PC-3 (cell line): Measurements from ENCODE around the gene BRWD1. TPM values are rescaled to one million over a fixed set of nuclear protein-coding genes. Genes with fewer than 3 reads are reported as not detected.

Experiments
- ATAC-seq: fragments of 200-7000 bp; cut with Tn5 transposase; 2 replicates; pipeline ENCODE4 v1.9.1; 2020; ENCODE audit warnings: mild to moderate bottlenecking, moderate library complexity
- BruUV-seq: library from RNA; stranded (reverse); fragments of 400-500 nt; replicated peaks from 2 replicates; lab custom pipeline; 2021; lab: Mats Ljungman, UMichigan
- CTCF ChIA-PET: fragments of 300-600 bp; sonication (Branson Sonifier 250); formaldehyde crosslinking; loops from one replicate; lab custom pipeline; 2022; ENCODE audit warnings: antibody characterized with exemption; lab: Charles Lee
- POLR2A ChIA-PET: fragments of 300-600 bp; sonication (Branson Sonifier 250); formaldehyde crosslinking; loops from one replicate; lab custom pipeline; 2022; ENCODE audit warnings: antibody characterized with exemption; ENCODE audit not compliant: unreplicated experiment; lab: Charles Lee
- DNase-seq: peaks from one replicate; pipeline ENCODE4 v3.0.0-alpha.2; 2015
- H2AFZ ChIP-seq: fragments of 300-600 bp; sonication (generic); 2 replicates; pipeline ENCODE4 v1.6.0; 2016; ENCODE audit warnings: antibody characterized with exemption, low read length
- H3F3A ChIP-seq: fragments of 300-600 bp; sonication (generic); one replicate; pipeline ENCODE4 v1.6.0; 2017; ENCODE audit warnings: antibody characterized with exemption, low read length, control low read depth, mild to moderate bottlenecking; ENCODE audit not compliant: unreplicated experiment
- H3K27ac ChIP-seq: fragments of 300-600 bp; sonication (generic); 2 replicates; pipeline ENCODE4 v1.5.1; 2016; ENCODE audit warnings: mild to moderate bottlenecking, low read length
- H3K27me3 ChIP-seq: fragments of 300-600 bp; sonication (generic); 2 replicates; pipeline ENCODE4 v1.6.1; 2016; ENCODE audit warnings: low read length, mixed read lengths
- H3K36me3 ChIP-seq: fragments of 300-600 bp; sonication (generic); 2 replicates; pipeline ENCODE4 v1.6.1; 2016; ENCODE audit warnings: low read depth, mixed run types, low read length, mixed read lengths
- H3K4me1 ChIP-seq: fragments of 300-600 bp; sonication (generic); 2 replicates; pipeline ENCODE4 v1.5.1; 2016; ENCODE audit warnings: low read length; ENCODE audit not compliant: insufficient read depth
- H3K4me2 ChIP-seq: fragments of 300-600 bp; sonication (generic); 2 replicates; pipeline ENCODE4 v1.6.0; 2016; ENCODE audit warnings: low read length
- H3K4me3 ChIP-seq: fragments of 300-600 bp; sonication (generic); 2 replicates; pipeline ENCODE4 v1.5.1; 2016; ENCODE audit warnings: mild to moderate bottlenecking, low read length, mixed read lengths
- H3K79me2 ChIP-seq: fragments of 300-600 bp; sonication (generic); 2 replicates; pipeline ENCODE4 v1.6.1; 2017; ENCODE audit warnings: low read length, mixed read lengths
- H3K9ac ChIP-seq: fragments of 300-600 bp; sonication (generic); 2 replicates; pipeline ENCODE4 v1.6.0; 2016; ENCODE audit warnings: mild to moderate bottlenecking, low read length
- H3K9me2 ChIP-seq: fragments of 300-600 bp; sonication (generic); replicated peaks from 2 replicates; pipeline ENCODE4 v1.6.1; 2016; ENCODE audit warnings: mixed run types, low read length, mixed read lengths
- H3K9me3 ChIP-seq: fragments of 300-600 bp; sonication (generic); 2 replicates; pipeline ENCODE4 v1.6.1; 2016; ENCODE audit warnings: low read length, mixed read lengths
- H4K20me1 ChIP-seq: fragments of 300-600 bp; sonication (generic); 2 replicates; pipeline ENCODE4 v1.6.1; 2016; ENCODE audit warnings: low read length, mixed read lengths
- EZH2 ChIP-seq: fragments of 300-600 bp; sonication (generic); IDR thresholded peaks from one replicate; pipeline ENCODE4 v1.6.1; 2017; ENCODE audit warnings: antibody characterized with exemption, mild to moderate bottlenecking, low read length; ENCODE audit not compliant: unreplicated experiment
- EZH2phosphoT487 ChIP-seq: fragments of 300-600 bp; sonication (generic); IDR thresholded peaks from 2 replicates; pipeline ENCODE4 v1.6.1; 2018; ENCODE audit warnings: mild to moderate bottlenecking, antibody characterized with exemption, low read length, borderline replicate concordance
- intact Hi-C: fragments of 100-400 bp; cut with micrococcal nuclease; formaldehyde crosslinking; loops from 2 replicates; pipeline ENCODE4 v1.9.0; 2023
- total RNA-seq: library from RNA; depleted of rRNA; stranded (reverse); fragments of >200 nt; gene quantifications from 2 replicates; pipeline ENCODE4 v1.2.3, GENCODE V29; 2014
- TF ChIP-seq, protein P1 (sequence below): fragments of 300-600 bp; sonication (generic); conservative IDR thresholded peaks from 2 replicates; pipeline ENCODE4 v1.5.1; 2017; ENCODE audit warnings: antibody characterized with exemption, low read depth, mild to moderate bottlenecking, low read length

BRWD1 gene
- total RNA-seq, 1 experiment from 2014 or later, result 29.3 TPM

DNA sequence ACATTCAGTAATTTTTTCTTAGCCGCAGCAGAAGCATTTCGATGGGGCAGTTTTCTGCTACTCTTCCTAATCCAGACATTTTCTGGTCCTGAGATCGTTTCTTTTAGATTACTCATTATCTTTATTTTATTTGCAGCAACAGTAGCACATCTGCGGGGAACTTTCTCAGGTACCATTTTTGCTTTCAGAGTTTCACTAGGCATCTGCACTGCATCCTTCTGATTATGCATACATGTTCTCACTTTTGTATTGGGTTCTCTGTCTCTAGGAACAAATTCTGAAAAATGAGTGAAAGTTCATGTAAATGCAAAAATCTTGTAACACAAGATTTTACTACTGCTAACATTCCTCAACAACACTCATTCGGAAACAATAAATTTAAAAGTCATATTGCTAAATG lies 126.3 kb downstream of the BRWD1 start:
- no peak overlapping the region for H3K27ac ChIP-seq
- H3K27me3 ChIP-seq, result no peaks in the 10 kb centered on the region
- peaks cover 9% of the 10 kb centered on the region; the same call in 1 of the 2 replicates for H3K4me1 ChIP-seq
- POLR2A ChIA-PET, result no interaction called here
- H2AFZ ChIP-seq, result no peak overlapping the region
- no peak overlapping the region for H3K4me3 ChIP-seq
- ATAC-seq, result no peak
- peaks cover 10% of the 10 kb centered on the region for H3K79me2 ChIP-seq
- H3K4me2 ChIP-seq, result no peak overlapping the region
- DNase-seq, result no peak
- H4K20me1 ChIP-seq, result peaks cover 3% of the 10 kb centered on the region; the same call in 1 of the 2 replicates
- no peaks in the 10 kb centered on the region for H3K9me3 ChIP-seq
- H3K36me3 ChIP-seq, result 0 out of 2 replicates have a peak, but pooled peaks cover 5% of the 10 kb centered on the region
- no peaks in the 10 kb centered on the region for H3F3A ChIP-seq
- no peaks in the 10 kb centered on the region for H3K9me2 ChIP-seq
- TF ChIP-seq, protein P1, sequence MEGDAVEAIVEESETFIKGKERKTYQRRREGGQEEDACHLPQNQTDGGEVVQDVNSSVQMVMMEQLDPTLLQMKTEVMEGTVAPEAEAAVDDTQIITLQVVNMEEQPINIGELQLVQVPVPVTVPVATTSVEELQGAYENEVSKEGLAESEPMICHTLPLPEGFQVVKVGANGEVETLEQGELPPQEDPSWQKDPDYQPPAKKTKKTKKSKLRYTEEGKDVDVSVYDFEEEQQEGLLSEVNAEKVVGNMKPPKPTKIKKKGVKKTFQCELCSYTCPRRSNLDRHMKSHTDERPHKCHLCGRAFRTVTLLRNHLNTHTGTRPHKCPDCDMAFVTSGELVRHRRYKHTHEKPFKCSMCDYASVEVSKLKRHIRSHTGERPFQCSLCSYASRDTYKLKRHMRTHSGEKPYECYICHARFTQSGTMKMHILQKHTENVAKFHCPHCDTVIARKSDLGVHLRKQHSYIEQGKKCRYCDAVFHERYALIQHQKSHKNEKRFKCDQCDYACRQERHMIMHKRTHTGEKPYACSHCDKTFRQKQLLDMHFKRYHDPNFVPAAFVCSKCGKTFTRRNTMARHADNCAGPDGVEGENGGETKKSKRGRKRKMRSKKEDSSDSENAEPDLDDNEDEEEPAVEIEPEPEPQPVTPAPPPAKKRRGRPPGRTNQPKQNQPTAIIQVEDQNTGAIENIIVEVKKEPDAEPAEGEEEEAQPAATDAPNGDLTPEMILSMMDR, result no peak
- TF ChIP-seq EZH2phosphoT487 (no peak), EZH2 (no peak)
- no peak overlapping the region for H3K9ac ChIP-seq
- intact Hi-C loops, result loop anchor here (10.0 kb wide), 1 partner anchor 198 kb away; a partner anchor contains a TSS
- no TSS peak for BruUV-seq
- CTCF ChIA-PET, result no interaction called here

- ChIA-PET CTCF (interaction anchor here (0.5 kb wide), 1 partner anchor 218 kb away, joined by 9 read pairs; no protein-coding TSS in a partner anchor), POLR2A (no interaction called here)
- peaks cover 15% of the 10 kb centered on the region for H3K79me2 ChIP-seq
- 0 out of 2 replicates have a peak, but pooled peaks cover 2% of the 10 kb centered on the region for H3K36me3 ChIP-seq
- H3K4me3 ChIP-seq, result no peak overlapping the region
- intact Hi-C loops, result loop anchor here (10.0 kb wide), 1 partner anchor 198 kb away; a partner anchor contains a TSS
- ATAC-seq (no peak), DNase-seq (no peak)
- no peak for TF ChIP-seq EZH2phosphoT487
- TF ChIP-seq EZH2, result no peak
- TF ChIP-seq, protein P1, result no peak
- no peak overlapping the region for H3K27ac ChIP-seq
- H3K4me1 ChIP-seq, result peaks cover 13% of the 10 kb centered on the region
- H2AFZ ChIP-seq, result no peak overlapping the region
- no peaks in the 10 kb centered on the region for H3K9me3 ChIP-seq
- BruUV-seq, result no TSS peak
- H4K20me1 ChIP-seq, result peaks cover 7% of the 10 kb centered on the region; the same call in 1 of the 2 replicates
- no peak overlapping the region for H3K9ac ChIP-seq
- no peaks in the 10 kb centered on the region for H3F3A ChIP-seq
- H3K27me3 ChIP-seq, result no peaks in the 10 kb centered on the region
- no peaks in the 10 kb centered on the region for H3K9me2 ChIP-seq
- no peak overlapping the region for H3K4me2 ChIP-seq
Observed at GRCh38 chr21:39186676-39187075, 126.8 kb downstream of the BRWD1 start.

- TF ChIP-seq EZH2 (no peak), EZH2phosphoT487 (no peak)
- TF ChIP-seq, protein P1, result no peak
- Histone ChIP-seq H3K9ac (no peak overlapping the region), H3K4me1 (peaks cover 18% of the 10 kb centered on the region), H3K9me2 (no peaks in the 10 kb centered on the region), H4K20me1 (peaks cover 22% of the 10 kb centered on the region), H3K36me3 (peaks cover 6% of the 10 kb centered on the region), H2AFZ (no peak overlapping the region), H3K27ac (no peak overlapping the region), H3K27me3 (no peaks in the 10 kb centered on the region), H3K79me2 (peaks cover 30% of the 10 kb centered on the region), H3F3A (no peaks in the 10 kb centered on the region), H3K4me3 (peak overlapping the region; percentile 85; the same call in 1 of the 2 replicates), H3K4me2 (peak overlapping the region; percentile 90), H3K9me3 (no peaks in the 10 kb centered on the region)
- CTCF ChIA-PET, result no interaction called here
- DNase-seq, result no peak
- POLR2A ChIA-PET, result interaction anchor here (0.6 kb wide), 1 partner anchor 10 kb away, joined by 25 read pairs; no protein-coding TSS in a partner anchor
- intact Hi-C loops, result loop anchor here (10.0 kb wide), 1 partner anchor 200 kb away; a partner anchor contains a TSS
- no TSS peak for BruUV-seq
- ATAC-seq, result no peak
Observed at GRCh38 chr21:39185157-39185556, 128.3 kb downstream of the BRWD1 start.
